ENCODE data around the gene PLEKHH1. TPM values are rescaled to one million over a fixed set of nuclear protein-coding genes. Genes with fewer than 3 reads are reported as not detected.

Gene PLEKHH1
- 2.5 to 4.1 TPM (median 3.0 TPM) in 5 replicates for total RNA-seq (2022; extraction: Qiagen RNA extraction; ENCODE audit: low read depth)

GRCh38 chr14:67532998-67533753, at the start of gene PLEKHH1:
Gene PLEKHH1 (plus strand): TSS chr14:67533290. CDS start chr14:67541868, 8,578 bp downstream.

GRCh38 chr14:67487937-67488893, 44.9 kb upstream of the PLEKHH1 start, which contains the start of gene TMEM229B:
Gene TMEM229B (minus strand): TSS chr14:67488721. CDS start chr14:67473923, 14,798 bp downstream.

GRCh38 chr14:67599698-67600561, 66.8 kb downstream of the PLEKHH1 start, which contains the start of gene PIGH:
Gene PIGH (minus strand): TSS chr14:67600268. CDS start chr14:67600203, 65 bp downstream.

GRCh38 chr14:67619446-67620216, 86.5 kb downstream of the PLEKHH1 start, which contains the start of gene ARG2:
Gene ARG2 (plus strand): TSS chr14:67619920. CDS start chr14:67619978, 58 bp downstream.

Other genes starting within 250 kb of the PLEKHH1 start
- 69.1 to 107 TPM (median 72.2 TPM) in 5 replicates for gene ATP6V1D, start 173.5 kb upstream of the PLEKHH1 start, total RNA-seq (2022; extraction: Qiagen RNA extraction; ENCODE audit: low read depth)
- 233 to 326 TPM (median 242 TPM) in 5 replicates for gene EIF2S1, start 173.0 kb upstream of the PLEKHH1 start, total RNA-seq (2022; extraction: Qiagen RNA extraction; ENCODE audit: low read depth)
- gene PLEK2, start 121.1 kb upstream of the PLEKHH1 start, total RNA-seq (2022; extraction: Qiagen RNA extraction; ENCODE audit: low read depth): 19.1 to 23.2 TPM (median 22.6 TPM) in 5 replicates
- gene TMEM229B, start 44.6 kb upstream of the PLEKHH1 start, total RNA-seq (2022; extraction: Qiagen RNA extraction; ENCODE audit: low read depth): 0.09 to 0.50 TPM (median 0.21 TPM) in 5 replicates
- 16.2 to 22.9 TPM (median 20.3 TPM) in 5 replicates for gene PIGH, start 67.0 kb downstream of the PLEKHH1 start, total RNA-seq (2022; extraction: Qiagen RNA extraction; ENCODE audit: low read depth)
- 1.6 to 2.2 TPM (median 2.1 TPM) in 5 replicates for gene ARG2, start 86.6 kb downstream of the PLEKHH1 start, total RNA-seq (2022; extraction: Qiagen RNA extraction; ENCODE audit: low read depth)
- gene VTI1B, start 141.3 kb downstream of the PLEKHH1 start, total RNA-seq (2022; extraction: Qiagen RNA extraction; ENCODE audit: low read depth): 78.7 to 100 TPM (median 88.9 TPM) in 5 replicates
- 55.6 to 63.7 TPM (median 61.9 TPM) in 5 replicates for gene RDH11, start 162.5 kb downstream of the PLEKHH1 start, total RNA-seq (2022; extraction: Qiagen RNA extraction; ENCODE audit: low read depth)
- gene RDH12, start 168.6 kb downstream of the PLEKHH1 start, total RNA-seq (2022; extraction: Qiagen RNA extraction; ENCODE audit: low read depth): not detected in 5 replicates